ENCODE measurements around the gene DHCR24.

The DHCR24 gene

GRCh38 chr1:54808443-54809207 lies 78.4 kb downstream of the DHCR24 start:
- ChIA-PET CTCF (interaction anchor here (0.5 to 2.1 kb wide), 13 partner anchors 10 to 1323 kb away, joined by 3 to 12 read pairs (median 4); no protein-coding TSS in a partner anchor), POLR2A (interaction anchor here (0.6 kb wide), 1 partner anchor 320 kb away, joined by 3 read pairs; no protein-coding TSS in a partner anchor)
- Histone ChIP-seq H3K4me1 (ENCODE audit: control insufficient read depth, insufficient read depth, low read length) (no peaks in the 10 kb centered on the region), H3K9me3 (ENCODE audit: control insufficient read depth, insufficient read depth, low read depth, low read length) (no peaks in the 10 kb centered on the region), H3K36me3 (ENCODE audit: control insufficient read depth in 2 of 2, insufficient read depth in 1 of 2, low read length in 2 of 2) (no peaks in the 10 kb centered on the region), H3K27ac (ENCODE audit: extremely low read depth, low read depth, low read length) (no peak overlapping the region), H3K4me3 (ENCODE audit: low read depth, low read length) (no peak overlapping the region)
- TF ChIP-seq ZEB2 (tag by site-specific recombination; IDR thresholded peaks at IDR 0.05) (no peak), GLIS1 (tag by site-specific recombination; IDR thresholded peaks at IDR 0.05) (peak; percentile 32; the same call in 1 of the 2 replicates), ZFHX2 (tag by site-specific recombination; conservative IDR thresholded peaks at IDR 0.05) (0 out of 2 replicates have a peak, but pooled peaks have one; percentile 8)

- POLR2A ChIA-PET = no interaction called here
- CTCF ChIA-PET = interaction anchor here (0.6 to 2.9 kb wide), 5 partner anchors 10 to 102 kb away, joined by 3 to 7 read pairs (median 4); no protein-coding TSS in a partner anchor
- H3K9me3 ChIP-seq (ENCODE audit: control insufficient read depth, insufficient read depth, low read depth, low read length) = no peaks in the 10 kb centered on the region
- H3K4me3 ChIP-seq (ENCODE audit: low read depth, low read length) = no peak overlapping the region
- TF ChIP-seq ZNF639 (tag by site-specific recombination; IDR thresholded peaks at IDR 0.05) = no peak
- H3K4me1 ChIP-seq (ENCODE audit: control insufficient read depth, insufficient read depth, low read length) = no peaks in the 10 kb centered on the region
- no peaks in the 10 kb centered on the region for H3K36me3 ChIP-seq (ENCODE audit: control insufficient read depth in 2 of 2, insufficient read depth in 1 of 2, low read length in 2 of 2)
- no peak overlapping the region for H3K27ac ChIP-seq (ENCODE audit: extremely low read depth, low read depth, low read length)
These were observed 79.2 kb downstream of the DHCR24 start for GRCh38 chr1:54807756-54808155.

GRCh38 chr1:54806931-54807611 lies 79.9 kb downstream of the DHCR24 start:
- POLR2A ChIA-PET = no interaction called here
- H3K4me3 ChIP-seq (ENCODE audit: low read depth, low read length) = no peak overlapping the region
- CTCF ChIA-PET = interaction anchor here (0.6 to 2.9 kb wide), 7 partner anchors 10 to 725 kb away, joined by 3 to 7 read pairs (median 3); no protein-coding TSS in a partner anchor
- H3K27ac ChIP-seq (ENCODE audit: extremely low read depth, low read depth, low read length) = no peak overlapping the region
- no peaks in the 10 kb centered on the region for H3K4me1 ChIP-seq (ENCODE audit: control insufficient read depth, insufficient read depth, low read length)
- no peaks in the 10 kb centered on the region for H3K36me3 ChIP-seq (ENCODE audit: control insufficient read depth in 2 of 2, insufficient read depth in 1 of 2, low read length in 2 of 2)
- H3K9me3 ChIP-seq (ENCODE audit: control insufficient read depth, insufficient read depth, low read depth, low read length) = no peaks in the 10 kb centered on the region
- TF ChIP-seq CTCF (tag by site-specific recombination; IDR thresholded peaks at IDR 0.05) (no peak), ZBTB49 (tag by site-specific recombination; IDR thresholded peaks at IDR 0.05; ENCODE audit: low read depth) (no peak), BCL6B (tag by site-specific recombination; IDR thresholded peaks at IDR 0.05) (no peak), ZNF571 (tag by site-specific recombination; IDR thresholded peaks at IDR 0.05) (no peak), EGR2 (tag by site-specific recombination; IDR thresholded peaks at IDR 0.05; ENCODE audit: low read depth) (0 out of 2 replicates have a peak, but pooled peaks have one; percentile 16), ZNF26 (tag by site-specific recombination; IDR thresholded peaks at IDR 0.05) (no peak), KLF1 (tag by site-specific recombination; IDR thresholded peaks at IDR 0.05) (peak; percentile 62; the same call in 1 of the 2 replicates), ZNF645 (tag by site-specific recombination; IDR thresholded peaks at IDR 0.05) (no peak), ZFHX2 (tag by site-specific recombination; conservative IDR thresholded peaks at IDR 0.05) (peak; percentile 32; the same call in 1 of the 2 replicates)

Measured in HEK293 (cell line).